Activated naive CD8-positive, alpha-beta T cell treated with anti-CD3 and anti-CD28 coated beads, Interleukin-2, amount 10 ng/mL, durations not matched to agents 7 days and 5 days (primary cell): ENCODE results near the gene ARHGEF3. TPM values are rescaled to one million over a fixed set of nuclear protein-coding genes. Genes with fewer than 3 reads are reported as not detected.

Source experiments
- ATAC-seq: fragments of 150-1000 bp; cut with Tn5 transposase; one replicate; pipeline ENCODE4 v1.10.0; 2021; ENCODE audit warnings: low read depth, moderate library complexity
- POLR2A ChIA-PET: fragments of 350-600 bp; sonication (Branson Sonifier 250); formaldehyde crosslinking; loops from one replicate; lab custom pipeline; 2021; ENCODE audit warnings: antibody characterized with exemption; lab: Charles Lee
- DNase-seq: peaks from one replicate; pipeline ENCODE4 v3.0.0; 2021
- H3K27ac Mint-ChIP-seq: one replicate; pipeline ENCODE4 v1.8.0; 2022; ENCODE audit warnings: mild to moderate bottlenecking, mixed read lengths
- H3K27me3 Mint-ChIP-seq: one replicate; pipeline ENCODE4 v1.8.0; 2022; ENCODE audit warnings: mild to moderate bottlenecking, moderate library complexity, mixed read lengths
- H3K36me3 Mint-ChIP-seq: one replicate; pipeline ENCODE4 v1.8.0; 2021; ENCODE audit warnings: mild to moderate bottlenecking, mixed read lengths
- H3K4me1 Mint-ChIP-seq: one replicate; pipeline ENCODE4 v1.8.0; 2021; ENCODE audit warnings: mixed read lengths
- H3K4me3 Mint-ChIP-seq: one replicate; pipeline ENCODE4 v1.8.0; 2022; ENCODE audit warnings: mild to moderate bottlenecking, moderate library complexity, mixed read lengths
- H3K9me3 Mint-ChIP-seq: one replicate; pipeline ENCODE4 v1.8.0; 2021; ENCODE audit warnings: mixed read lengths
- total RNA-seq, 2 experiments: library from RNA; stranded (reverse); gene quantifications; one replicate each; pipeline ENCODE4 v1.2.3, GENCODE V29; 2021

ARHGEF3 gene
- total RNA-seq, 2 experiments from 2014 or later = 130 TPM

GRCh38 chr3:56815589-56815988 is 13.8 kb upstream of the ARHGEF3 start:
- POLR2A ChIA-PET = interaction anchor here (1.0 kb wide), 1 partner anchor 16 kb away, joined by 3 read pairs; no protein-coding TSS in a partner anchor
- Mint-ChIP-seq H3K36me3 (peaks cover 12% of the 10 kb centered on the region), H3K27me3 (no peaks in the 10 kb centered on the region), H3K4me1 (peaks cover 27% of the 10 kb centered on the region), H3K27ac (no peak overlapping the region), H3K4me3 (no peak overlapping the region), H3K9me3 (no peaks in the 10 kb centered on the region)
- DNase-seq (no peak), ATAC-seq (no peak)

- DNase-seq (no peak), ATAC-seq (no peak)
- Mint-ChIP-seq H3K4me3 (peak overlapping the region; percentile 43), H3K27me3 (no peaks in the 10 kb centered on the region), H3K4me1 (peaks cover 23% of the 10 kb centered on the region), H3K9me3 (no peaks in the 10 kb centered on the region), H3K27ac (no peak overlapping the region), H3K36me3 (peaks cover 7% of the 10 kb centered on the region)
- POLR2A ChIA-PET = interaction anchor here (3.8 kb wide), 1 partner anchor 13 kb away, joined by 20 read pairs; the partner anchor contains the start of gene ARHGEF3
Observed at GRCh38 chr3:56813653-56813960, 11.9 kb upstream of the ARHGEF3 start.

- POLR2A ChIA-PET = interaction anchor here (3.8 kb wide), 1 partner anchor 12 kb away, joined by 20 read pairs; the partner anchor contains the start of gene ARHGEF3
- DNase-seq (no peak), ATAC-seq (no peak)
- peak overlapping the region; percentile 65 for H3K27ac Mint-ChIP-seq
- peaks cover 7% of the 10 kb centered on the region for H3K36me3 Mint-ChIP-seq
- H3K4me1 Mint-ChIP-seq = peaks cover 23% of the 10 kb centered on the region
- H3K9me3 Mint-ChIP-seq = no peaks in the 10 kb centered on the region
- peak overlapping the region; percentile 43 for H3K4me3 Mint-ChIP-seq
- H3K27me3 Mint-ChIP-seq = no peaks in the 10 kb centered on the region
Observed at GRCh38 chr3:56812754-56813652, 11.3 kb upstream of the ARHGEF3 start.

- H3K27me3 Mint-ChIP-seq = no peaks in the 10 kb centered on the region
- DNase-seq (no peak), ATAC-seq (no peak)
- H3K4me1 Mint-ChIP-seq = peaks cover 21% of the 10 kb centered on the region
- H3K27ac Mint-ChIP-seq = no peak overlapping the region
- POLR2A ChIA-PET = interaction anchor here (3.8 kb wide), 1 partner anchor 11 kb away, joined by 20 read pairs; the partner anchor contains the start of gene ARHGEF3
- H3K9me3 Mint-ChIP-seq = no peaks in the 10 kb centered on the region
- H3K36me3 Mint-ChIP-seq = peaks cover 4% of the 10 kb centered on the region
- H3K4me3 Mint-ChIP-seq = no peak overlapping the region
Observed at GRCh38 chr3:56811546-56812202, 9.9 kb upstream of the ARHGEF3 start.

GRCh38 chr3:56810577-56811545 is 9.1 kb upstream of the ARHGEF3 start:
- ATAC-seq = no peak
- Mint-ChIP-seq H3K36me3 (peaks cover 4% of the 10 kb centered on the region), H3K4me1 (peaks cover 21% of the 10 kb centered on the region), H3K27me3 (no peaks in the 10 kb centered on the region), H3K4me3 (no peak overlapping the region), H3K9me3 (no peaks in the 10 kb centered on the region), H3K27ac (no peak overlapping the region)
- DNase-seq = no peak
- POLR2A ChIA-PET = interaction anchor here (3.8 kb wide), 1 partner anchor 10 kb away, joined by 20 read pairs; the partner anchor contains the start of gene ARHGEF3

- no peaks in the 10 kb centered on the region for H3K27me3 Mint-ChIP-seq
- H3K4me3 Mint-ChIP-seq = no peak overlapping the region
- H3K9me3 Mint-ChIP-seq = no peaks in the 10 kb centered on the region
- ATAC-seq (no peak), DNase-seq (no peak)
- H3K27ac Mint-ChIP-seq = no peak overlapping the region
- POLR2A ChIA-PET = no interaction called here
- peaks cover 2% of the 10 kb centered on the region for H3K36me3 Mint-ChIP-seq
- peaks cover 6% of the 10 kb centered on the region for H3K4me1 Mint-ChIP-seq
Observed at GRCh38 chr3:56806407-56806806, 4.7 kb upstream of the ARHGEF3 start.

GRCh38 chr3:56802790-56803189 is 1.0 kb upstream of the ARHGEF3 start:
- DNase-seq (no peak), ATAC-seq (no peak)
- peaks cover 13% of the 10 kb centered on the region for H3K36me3 Mint-ChIP-seq
- H3K4me1 Mint-ChIP-seq = peaks cover 17% of the 10 kb centered on the region
- no peak overlapping the region for H3K27ac Mint-ChIP-seq
- no peaks in the 10 kb centered on the region for H3K27me3 Mint-ChIP-seq
- no peaks in the 10 kb centered on the region for H3K9me3 Mint-ChIP-seq
- POLR2A ChIA-PET = interaction anchor here (0.6 to 7.7 kb wide), 8 partner anchors 16 to 120 kb away, joined by 3 to 285 read pairs (median 12); partner anchors contain the start of gene TASOR
- peak overlapping the region; percentile 80 for H3K4me3 Mint-ChIP-seq

GRCh38 chr3:56802378-56802745 is 613 bp upstream of the ARHGEF3 start:
- ATAC-seq (no peak), DNase-seq (no peak)
- Mint-ChIP-seq H3K36me3 (peaks cover 15% of the 10 kb centered on the region), H3K9me3 (no peaks in the 10 kb centered on the region), H3K4me3 (peak overlapping the region; percentile 80), H3K27me3 (no peaks in the 10 kb centered on the region), H3K27ac (peak overlapping the region; percentile 54), H3K4me1 (peaks cover 20% of the 10 kb centered on the region)
- POLR2A ChIA-PET = interaction anchor here (0.6 to 7.7 kb wide), 15 partner anchors 10 to 186 kb away, joined by 3 to 285 read pairs (median 15); partner anchors contain the start of gene TASOR

GRCh38 chr3:56800832-56801661 is 702 bp downstream of the ARHGEF3 start:
- H3K4me1 Mint-ChIP-seq = peaks cover 33% of the 10 kb centered on the region

GRCh38 chr3:56800130-56800831 is 1.5 kb downstream of the ARHGEF3 start:
- Mint-ChIP-seq H3K4me1 (peaks cover 40% of the 10 kb centered on the region), H3K27me3 (no peaks in the 10 kb centered on the region), H3K4me3 (peak overlapping the region; percentile 92), H3K36me3 (peaks cover 27% of the 10 kb centered on the region), H3K9me3 (no peaks in the 10 kb centered on the region), H3K27ac (peak overlapping the region; percentile 91)
- DNase-seq (peak; percentile 73), ATAC-seq (peak; percentile 67)
- POLR2A ChIA-PET = interaction anchor here (0.9 to 7.7 kb wide), 30 partner anchors 12 to 188 kb away, joined by 3 to 285 read pairs (median 7); partner anchors contain the start of gene TASOR

More at GRCh38 chr3:56800832-56801661, 702 bp downstream of the ARHGEF3 start:
- Mint-ChIP-seq H3K36me3 (peaks cover 19% of the 10 kb centered on the region), H3K9me3 (no peaks in the 10 kb centered on the region), H3K4me3 (peak overlapping the region; percentile 92), H3K27me3 (no peaks in the 10 kb centered on the region), H3K27ac (peak overlapping the region; percentile 91)
- ATAC-seq = peak; percentile 7
- POLR2A ChIA-PET = interaction anchor here (0.7 to 7.7 kb wide), 34 partner anchors 12 to 187 kb away, joined by 3 to 285 read pairs (median 6); partner anchors contain the start of gene TASOR
- peak; percentile 61 for DNase-seq

GRCh38 chr3:56799251-56799882 is 2.4 kb downstream of the ARHGEF3 start:
- ATAC-seq = no peak
- peaks cover 34% of the 10 kb centered on the region for H3K36me3 Mint-ChIP-seq
- peak overlapping the region; percentile 92 for H3K4me3 Mint-ChIP-seq
- H3K9me3 Mint-ChIP-seq = no peaks in the 10 kb centered on the region
- DNase-seq = peak; percentile 40
- H3K27me3 Mint-ChIP-seq = no peaks in the 10 kb centered on the region
- H3K4me1 Mint-ChIP-seq = peaks cover 46% of the 10 kb centered on the region
- POLR2A ChIA-PET = interaction anchor here (0.9 to 7.7 kb wide), 19 partner anchors 12 to 189 kb away, joined by 3 to 285 read pairs (median 14); partner anchors contain the start of gene TASOR
- peak overlapping the region; percentile 89 for H3K27ac Mint-ChIP-seq
